Measurements from ENCODE around the gene SECISBP2. TPM values are rescaled to one million over a fixed set of nuclear protein-coding genes. Genes with fewer than 3 reads are reported as not detected.

The SECISBP2 gene
- total RNA-seq, 1 donor from 2014 or later, result 47.3 TPM

GRCh38 chr9:89346696-89347095 lies 28.4 kb downstream of the SECISBP2 start:
- no peaks in the 10 kb centered on the region for H3K27me3 ChIP-seq (ENCODE audit: control insufficient read depth, insufficient read depth, low read length)
- H3K36me3 ChIP-seq (ENCODE audit: control insufficient read depth, insufficient read depth, low read length), result peaks cover 1% of the 10 kb centered on the region
- TF ChIP-seq CTCF (IDR thresholded peaks at IDR 0.05; ENCODE audit: insufficient read depth, low read length, poor library complexity, severe bottlenecking), result no peak

GRCh38 chr9:89347651-89348050 lies 29.4 kb downstream of the SECISBP2 start:
- no peak for TF ChIP-seq CTCF (IDR thresholded peaks at IDR 0.05; ENCODE audit: insufficient read depth, low read length, poor library complexity, severe bottlenecking)
- no peak overlapping the region for H3K4me3 ChIP-seq (ENCODE audit: low read depth, low read length)
- no peak for DNase-seq (ENCODE audit: low read depth)
- no peaks in the 10 kb centered on the region for H3K27me3 ChIP-seq (ENCODE audit: control insufficient read depth, insufficient read depth, low read length)
- H3K36me3 ChIP-seq (ENCODE audit: control insufficient read depth, insufficient read depth, low read length), result peaks cover 1% of the 10 kb centered on the region

More at GRCh38 chr9:89346696-89347095, 28.4 kb downstream of the SECISBP2 start:
- no peak for DNase-seq (ENCODE audit: low read depth)
- H3K4me3 ChIP-seq (ENCODE audit: low read depth, low read length), result no peak overlapping the region

GRCh38 chr9:89349607-89350006 lies 31.3 kb downstream of the SECISBP2 start:
- Histone ChIP-seq H3K36me3 (ENCODE audit: control insufficient read depth, insufficient read depth, low read length) (peaks cover 3% of the 10 kb centered on the region), H3K27me3 (ENCODE audit: control insufficient read depth, insufficient read depth, low read length) (no peaks in the 10 kb centered on the region), H3K4me3 (ENCODE audit: low read depth, low read length) (no peak overlapping the region)
- no peak for DNase-seq (ENCODE audit: low read depth)
- TF ChIP-seq CTCF (IDR thresholded peaks at IDR 0.05; ENCODE audit: insufficient read depth, low read length, poor library complexity, severe bottlenecking), result no peak

GRCh38 chr9:89350988-89351557 lies 32.8 kb downstream of the SECISBP2 start:
- no peak for TF ChIP-seq CTCF (IDR thresholded peaks at IDR 0.05; ENCODE audit: insufficient read depth, low read length, poor library complexity, severe bottlenecking)
- no peak for DNase-seq (ENCODE audit: low read depth)
- peaks cover 3% of the 10 kb centered on the region for H3K36me3 ChIP-seq (ENCODE audit: control insufficient read depth, insufficient read depth, low read length)
- H3K4me3 ChIP-seq (ENCODE audit: low read depth, low read length), result no peak overlapping the region
- H3K27me3 ChIP-seq (ENCODE audit: control insufficient read depth, insufficient read depth, low read length), result no peaks in the 10 kb centered on the region

GRCh38 chr9:89351584-89352300 lies 33.4 kb downstream of the SECISBP2 start:
- Histone ChIP-seq H3K36me3 (ENCODE audit: control insufficient read depth, insufficient read depth, low read length) (peaks cover 3% of the 10 kb centered on the region), H3K27me3 (ENCODE audit: control insufficient read depth, insufficient read depth, low read length) (no peaks in the 10 kb centered on the region), H3K4me3 (ENCODE audit: low read depth, low read length) (no peak overlapping the region)
- DNase-seq (ENCODE audit: low read depth), result no peak
- TF ChIP-seq CTCF (IDR thresholded peaks at IDR 0.05; ENCODE audit: insufficient read depth, low read length, poor library complexity, severe bottlenecking), result no peak

Measured in kidney epithelial cell (primary cell).